GM18519 (cell line): Measurements from ENCODE around the gene MPC1.
"Not testable (repeated sequence)": the region's sequence is repeated elsewhere in the genome, so short reads cannot be mapped to it uniquely, and the experiment has no call there.

Experiments
- ATAC-seq: cut with Tn5 transposase; IDR thresholded peaks from one replicate; pipeline ENCODE4 v1.9.1; 2021; ENCODE audit warnings: mild to moderate bottlenecking, moderate library complexity; ENCODE audit not compliant: unreplicated experiment, low FRiP score

Gene MPC1

GRCh38 chr6:166408936-166409755 lies 26.4 kb upstream of the MPC1 start:
- no peak for ATAC-seq

GRCh38 chr6:166406197-166406596 lies 23.5 kb upstream of the MPC1 start:
- no peak for ATAC-seq

GRCh38 chr6:166405386-166405785 lies 22.6 kb upstream of the MPC1 start:
- no peak for ATAC-seq

DNA sequence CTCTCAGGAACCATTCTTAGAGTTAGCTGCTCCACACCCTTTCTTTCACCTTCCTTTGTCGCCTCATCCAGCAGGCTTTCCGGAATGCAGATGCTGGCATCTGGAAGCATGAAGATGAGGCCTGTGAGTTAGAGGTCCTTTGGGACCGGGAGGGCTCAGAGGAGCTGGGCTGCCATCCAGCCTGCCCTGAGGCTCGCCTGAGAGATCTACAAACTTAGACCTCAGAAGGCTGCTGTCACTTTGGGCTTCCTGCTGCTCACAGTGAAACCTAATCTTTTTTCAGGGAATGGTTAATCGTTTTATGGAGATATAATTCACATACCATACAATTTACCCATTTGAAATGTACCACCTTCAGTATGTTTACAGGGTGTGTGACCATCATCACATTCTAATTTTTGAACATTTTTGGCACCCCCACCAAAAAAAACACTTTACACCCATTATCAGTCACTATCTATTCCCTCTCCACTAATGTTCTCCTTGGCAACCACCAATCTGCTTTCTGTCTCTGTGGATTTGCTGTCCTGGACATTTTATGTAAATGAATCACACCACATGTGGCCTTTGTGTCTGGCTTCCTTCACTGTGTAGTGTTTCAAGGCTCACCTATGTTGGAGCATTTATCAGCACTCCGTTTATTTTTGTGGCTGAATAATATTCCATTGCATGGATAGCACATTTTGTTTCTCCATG lies 20.0 kb upstream of the MPC1 start:
- no peak for ATAC-seq

- not testable (repeated sequence) for ATAC-seq
Measured at GRCh38 chr6:166400649-166401250, 18.0 kb upstream of the MPC1 start.

DNA sequence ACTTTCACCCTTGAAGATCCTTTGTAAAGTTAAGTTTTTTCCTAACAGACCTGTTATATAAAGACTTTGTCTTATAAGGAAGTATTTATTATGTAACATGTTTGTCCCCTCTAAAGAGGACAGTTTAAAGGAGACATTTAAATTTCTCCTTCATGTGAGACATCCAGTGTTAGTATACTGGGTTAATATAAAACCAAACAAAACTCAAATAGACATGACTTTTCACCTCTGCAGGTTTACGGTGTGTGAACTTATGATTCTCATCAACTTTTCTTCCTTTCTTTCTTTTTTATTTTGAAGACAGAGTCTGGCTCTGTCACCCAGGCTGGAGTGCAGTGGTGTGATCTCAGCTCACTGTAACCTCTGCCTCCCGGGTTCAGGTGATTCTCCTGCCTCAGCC lies 17.4 kb upstream of the MPC1 start:
- no peak for ATAC-seq

DNA sequence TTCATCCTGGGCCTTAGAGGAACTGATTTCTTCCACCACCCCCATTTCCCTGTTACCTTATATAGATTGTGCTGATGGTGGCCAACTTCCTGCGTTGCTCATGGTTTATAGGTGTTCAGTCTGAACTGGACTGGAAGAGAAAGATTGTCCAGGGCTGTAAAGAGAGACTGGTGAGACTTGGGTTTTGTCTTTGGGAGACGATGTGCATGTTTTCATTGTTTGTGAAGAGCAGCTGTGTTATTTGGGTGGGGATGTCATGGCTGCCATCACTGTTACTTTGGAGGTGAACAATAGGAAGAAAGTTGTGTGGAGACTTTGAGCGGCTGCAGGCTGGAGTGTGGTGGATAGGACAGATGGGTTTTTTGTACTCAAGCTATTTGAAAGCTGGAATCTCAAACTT lies 15.6 kb upstream of the MPC1 start:
- no peak for ATAC-seq

- ATAC-seq = no peak
Measured at GRCh38 chr6:166397849-166398248, 15.1 kb upstream of the MPC1 start.

GRCh38 chr6:166395778-166396177 lies 13.0 kb upstream of the MPC1 start:
- ATAC-seq = no peak

DNA sequence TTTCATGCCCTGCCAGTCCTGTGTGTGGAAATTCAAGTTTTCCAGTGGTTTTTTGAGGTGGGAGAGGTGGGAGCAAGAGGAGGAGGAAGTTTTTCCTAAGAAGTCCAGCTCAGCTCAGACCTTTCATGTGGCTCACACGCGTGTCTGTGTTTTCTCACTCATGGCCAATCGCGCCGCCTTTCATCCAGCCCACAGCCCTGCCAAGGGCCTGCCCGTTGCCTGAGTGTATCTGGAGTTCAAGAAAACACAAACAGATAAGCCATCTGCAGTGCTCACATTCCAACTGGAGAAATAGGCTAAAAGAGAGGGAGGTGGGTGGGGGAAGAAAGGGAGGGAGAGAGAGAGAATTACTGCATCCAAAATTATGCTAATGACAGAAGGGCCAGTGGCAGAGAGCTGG lies 12.6 kb upstream of the MPC1 start:
- ATAC-seq = no peak

- no peak for ATAC-seq
Measured at GRCh38 chr6:166394036-166394892, 11.5 kb upstream of the MPC1 start.

GRCh38 chr6:166393535-166393823 lies 10.7 kb upstream of the MPC1 start:
- ATAC-seq = no peak

- not testable (repeated sequence) for ATAC-seq
Measured at GRCh38 chr6:166392755-166393534, 10.2 kb upstream of the MPC1 start.

GRCh38 chr6:166389119-166389518 lies 6.4 kb upstream of the MPC1 start:
- no peak for ATAC-seq

- no peak for ATAC-seq
Measured at GRCh38 chr6:166388290-166389004, 5.7 kb upstream of the MPC1 start.

DNA sequence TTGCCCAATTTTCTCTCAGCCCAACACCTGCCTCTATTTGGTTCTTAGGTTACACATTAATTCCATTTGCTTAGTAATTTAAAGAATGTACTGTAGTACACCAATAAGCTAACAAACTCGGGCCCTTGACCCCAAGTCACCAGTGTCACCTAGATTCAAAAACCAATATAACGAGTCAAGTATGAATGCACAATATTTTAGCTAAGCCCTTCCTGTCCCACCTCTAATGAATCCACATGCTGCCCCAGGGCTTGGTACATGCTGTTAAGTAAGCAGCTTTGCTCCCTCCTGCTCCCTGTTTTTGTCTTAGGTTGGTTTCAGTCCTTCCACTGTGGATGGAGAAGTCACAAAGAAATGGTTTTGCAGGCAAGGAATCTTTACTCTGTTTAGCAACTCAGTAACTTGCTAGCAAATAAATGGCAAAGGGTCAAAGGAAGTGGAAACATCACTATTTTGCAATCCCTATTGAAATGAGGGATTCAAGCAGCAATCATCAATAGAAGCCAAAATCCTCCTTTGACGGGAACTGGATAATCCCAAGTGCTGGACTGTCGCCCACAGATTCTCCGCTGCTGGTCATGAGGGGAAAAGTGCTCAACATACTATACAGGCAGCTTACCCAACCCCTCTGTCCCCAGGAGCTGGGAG lies 5.0 kb upstream of the MPC1 start:
- ATAC-seq = no peak

DNA sequence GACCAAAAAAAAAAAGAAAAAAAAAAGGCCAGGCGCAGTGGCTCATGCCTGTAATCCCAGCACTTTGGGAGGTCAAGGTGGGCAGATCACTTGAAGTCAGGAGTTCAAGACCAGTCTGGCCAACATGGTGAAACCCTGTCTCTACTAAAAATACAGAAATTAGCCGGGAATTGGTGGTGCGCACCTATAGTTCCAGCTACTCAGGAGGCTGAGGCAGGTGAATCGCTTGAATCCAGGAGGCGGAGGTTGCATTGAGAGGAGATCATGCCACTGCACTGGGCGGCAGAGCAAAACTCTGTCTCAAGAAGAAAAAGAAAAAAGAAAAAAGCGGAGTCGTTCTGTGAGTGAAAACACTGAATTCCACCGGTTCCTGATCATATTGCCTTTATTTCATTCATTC lies 4.4 kb upstream of the MPC1 start:
- ATAC-seq = not testable (repeated sequence)

DNA sequence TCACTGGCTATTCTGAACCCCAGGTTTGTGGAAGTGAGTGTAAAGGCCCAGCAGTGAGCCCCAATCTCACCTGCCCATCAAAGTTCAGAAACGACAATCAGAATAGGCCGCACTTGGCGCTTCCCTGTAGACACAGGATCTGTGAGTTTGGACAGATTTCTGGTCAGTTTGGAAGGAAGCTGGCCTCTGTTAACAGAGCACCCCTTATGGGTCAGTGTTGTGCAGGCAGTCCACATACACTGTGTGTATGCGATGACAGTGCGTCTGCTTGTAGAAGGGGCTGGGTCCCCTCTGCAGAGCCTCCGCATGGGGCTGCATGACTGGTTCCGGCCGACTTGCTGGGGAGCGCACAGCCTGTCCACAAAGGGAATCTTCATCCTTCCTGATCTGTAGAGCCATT lies 3.4 kb upstream of the MPC1 start:
- ATAC-seq = no peak

- ATAC-seq = not testable (repeated sequence)
Measured at GRCh38 chr6:166383802-166384363, 1.1 kb upstream of the MPC1 start.
